HG02970 (cell line): Measurements from ENCODE around the gene ASIC3.
"Not testable (repeated sequence)": the region's sequence is repeated elsewhere in the genome, so short reads cannot be mapped to it uniquely, and the experiment has no call there.

Source experiments
- ATAC-seq: cut with Tn5 transposase; IDR thresholded peaks from one replicate; pipeline ENCODE4 v1.9.1; 2021; ENCODE audit warnings: mild to moderate bottlenecking, moderate library complexity, moderate number of reproducible peaks; ENCODE audit not compliant: unreplicated experiment, low FRiP score

The ASIC3 gene

GRCh38 chr7:151031011-151031410 is 17.3 kb upstream of the ASIC3 start:
- ATAC-seq, result no peak

GRCh38 chr7:151032936-151033863 is 15.1 kb upstream of the ASIC3 start:
- ATAC-seq, result no peak

GRCh38 chr7:151033864-151034249 is 14.5 kb upstream of the ASIC3 start:
- ATAC-seq, result no peak

GRCh38 chr7:151034312-151035025 is 13.9 kb upstream of the ASIC3 start:
- no peak for ATAC-seq

- ATAC-seq, result no peak
Measured at GRCh38 chr7:151035026-151035717, 13.2 kb upstream of the ASIC3 start.

GRCh38 chr7:151035902-151036301 is 12.4 kb upstream of the ASIC3 start:
- ATAC-seq, result no peak

GRCh38 chr7:151038951-151039849 is 9.1 kb upstream of the ASIC3 start:
- no peak for ATAC-seq

- no peak for ATAC-seq
Measured at GRCh38 chr7:151039850-151040548, 8.3 kb upstream of the ASIC3 start.

GRCh38 chr7:151040616-151041375 is 7.5 kb upstream of the ASIC3 start:
- ATAC-seq, result no peak

GRCh38 chr7:151043449-151043848 is 4.9 kb upstream of the ASIC3 start:
- ATAC-seq, result not testable (repeated sequence)

- ATAC-seq, result no peak
Measured at GRCh38 chr7:151043959-151044358, 4.4 kb upstream of the ASIC3 start.

GRCh38 chr7:151045262-151045661 is 3.1 kb upstream of the ASIC3 start:
- ATAC-seq, result no peak

- no peak for ATAC-seq
Measured at GRCh38 chr7:151045967-151046366, 2.4 kb upstream of the ASIC3 start.

- no peak for ATAC-seq
Measured at GRCh38 chr7:151046603-151047573, 1.4 kb upstream of the ASIC3 start.

- no peak for ATAC-seq
Measured at GRCh38 chr7:151048911-151049463, 656 bp downstream of the ASIC3 start.

- ATAC-seq, result no peak
Measured at GRCh38 chr7:151051108-151051507, 2.8 kb downstream of the ASIC3 start.

GRCh38 chr7:151053096-151053495 is 4.8 kb downstream of the ASIC3 start:
- ATAC-seq, result no peak
